ENCODE results near the gene CADM2. TPM values are rescaled to one million over a fixed set of nuclear protein-coding genes. Genes with fewer than 3 reads are reported as not detected.

CADM2 gene
- total RNA-seq, 2 donors from 2014 or later = 0.27 to 11.7 TPM

DNA sequence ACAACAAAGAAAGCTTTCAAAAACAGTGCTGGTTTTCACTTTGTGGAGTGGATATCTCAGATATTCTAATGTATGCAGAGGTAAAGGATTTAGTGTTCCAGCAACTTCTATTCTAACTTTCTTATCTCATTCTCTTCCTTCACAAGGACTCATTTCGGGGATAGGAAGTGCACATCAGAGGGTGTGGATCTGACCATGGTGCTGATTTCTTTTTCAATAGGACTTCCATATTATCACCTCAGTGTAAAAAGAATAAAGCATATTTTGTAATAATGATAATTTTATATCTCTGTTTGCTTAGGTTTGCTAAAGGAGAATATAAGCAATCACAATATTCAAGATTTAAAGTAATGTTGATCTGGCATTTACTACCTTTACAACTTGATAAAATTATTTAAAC lies 12.5 kb upstream of the CADM2 start:
- Histone ChIP-seq H3K4me1 (replicated peaks) (no peaks in the 10 kb centered on the region), H3K27ac (no peak overlapping the region), H3K36me3 (no peaks in the 10 kb centered on the region), H3K9me3 (no peaks in the 10 kb centered on the region), H3K4me3 (no peak overlapping the region), H3K27me3 (replicated peaks; ENCODE audit: insufficient read depth) (no peaks in the 10 kb centered on the region)
- DNase-seq (ENCODE audit: low spot score) = no peak
- intact Hi-C loops (cut with DNase I) = no loop called here
- no peak for TF ChIP-seq POLR2A (IDR thresholded peaks at IDR 0.05)
- TF ChIP-seq, protein P1, sequence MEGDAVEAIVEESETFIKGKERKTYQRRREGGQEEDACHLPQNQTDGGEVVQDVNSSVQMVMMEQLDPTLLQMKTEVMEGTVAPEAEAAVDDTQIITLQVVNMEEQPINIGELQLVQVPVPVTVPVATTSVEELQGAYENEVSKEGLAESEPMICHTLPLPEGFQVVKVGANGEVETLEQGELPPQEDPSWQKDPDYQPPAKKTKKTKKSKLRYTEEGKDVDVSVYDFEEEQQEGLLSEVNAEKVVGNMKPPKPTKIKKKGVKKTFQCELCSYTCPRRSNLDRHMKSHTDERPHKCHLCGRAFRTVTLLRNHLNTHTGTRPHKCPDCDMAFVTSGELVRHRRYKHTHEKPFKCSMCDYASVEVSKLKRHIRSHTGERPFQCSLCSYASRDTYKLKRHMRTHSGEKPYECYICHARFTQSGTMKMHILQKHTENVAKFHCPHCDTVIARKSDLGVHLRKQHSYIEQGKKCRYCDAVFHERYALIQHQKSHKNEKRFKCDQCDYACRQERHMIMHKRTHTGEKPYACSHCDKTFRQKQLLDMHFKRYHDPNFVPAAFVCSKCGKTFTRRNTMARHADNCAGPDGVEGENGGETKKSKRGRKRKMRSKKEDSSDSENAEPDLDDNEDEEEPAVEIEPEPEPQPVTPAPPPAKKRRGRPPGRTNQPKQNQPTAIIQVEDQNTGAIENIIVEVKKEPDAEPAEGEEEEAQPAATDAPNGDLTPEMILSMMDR (IDR thresholded peaks at IDR 0.05) = no peak
- TF ChIP-seq POLR2AphosphoS5 (IDR thresholded peaks at IDR 0.05) = no peak
- 0% methylated on average over 1 of the region's 1 CpG for WGBS

DNA sequence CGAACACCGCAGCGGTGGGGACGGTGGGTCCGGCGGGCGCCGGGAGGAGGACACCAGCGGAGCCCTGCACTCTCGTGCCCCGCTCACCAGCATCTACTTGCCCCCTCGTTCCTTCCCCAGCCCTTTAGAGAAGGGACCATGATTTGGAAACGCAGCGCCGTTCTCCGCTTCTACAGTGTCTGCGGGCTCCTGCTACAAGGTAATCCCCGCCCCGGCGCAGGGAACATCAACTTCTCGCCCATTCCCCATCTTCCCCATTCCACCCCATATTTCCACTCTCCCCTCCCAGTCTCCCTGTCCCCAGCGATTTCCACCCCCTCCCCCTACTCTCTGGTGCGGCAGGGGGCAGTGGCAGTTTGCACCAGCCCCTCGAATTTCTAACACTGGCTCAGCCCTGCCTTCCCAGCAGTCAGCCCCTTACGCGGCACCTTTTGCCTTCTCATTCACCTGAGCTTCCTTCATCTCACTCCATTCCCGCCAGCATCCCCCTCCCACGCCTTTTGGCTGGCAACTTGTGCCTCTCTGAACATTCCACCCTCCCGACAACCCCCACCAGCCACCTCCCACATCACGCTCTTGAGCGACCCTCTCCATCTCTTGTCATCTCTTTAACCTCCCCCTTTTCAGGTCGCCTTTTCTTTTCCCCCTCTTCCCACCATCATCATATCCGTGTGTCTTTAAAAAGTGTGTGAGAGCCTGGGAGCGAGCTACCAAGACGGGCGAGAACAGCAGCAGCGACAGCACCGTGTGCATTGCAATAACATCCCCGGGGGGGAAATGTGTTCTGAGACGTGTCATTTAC lies 882 bp downstream of the CADM2 start:
- Histone ChIP-seq H3K27ac (no peak overlapping the region), H3K4me1 (replicated peaks) (peaks cover 5% of the 10 kb centered on the region), H3K4me3 (peak overlapping the region; percentile 30 to 35), H3K27me3 (replicated peaks; ENCODE audit: insufficient read depth) (peaks cover 9% of the 10 kb centered on the region), H3K36me3 (no peaks in the 10 kb centered on the region), H3K9me3 (no peaks in the 10 kb centered on the region)
- intact Hi-C loops (cut with DNase I) = no loop called here
- TF ChIP-seq POLR2A (IDR thresholded peaks at IDR 0.05) = no peak
- TF ChIP-seq POLR2AphosphoS5 (IDR thresholded peaks at IDR 0.05) = no peak
- TF ChIP-seq, protein P1 (IDR thresholded peaks at IDR 0.05) = no peak
- 1% methylated on average over 38 of the region's 40 CpGs for WGBS
- DNase-seq (ENCODE audit: low spot score) = no peak

DNA sequence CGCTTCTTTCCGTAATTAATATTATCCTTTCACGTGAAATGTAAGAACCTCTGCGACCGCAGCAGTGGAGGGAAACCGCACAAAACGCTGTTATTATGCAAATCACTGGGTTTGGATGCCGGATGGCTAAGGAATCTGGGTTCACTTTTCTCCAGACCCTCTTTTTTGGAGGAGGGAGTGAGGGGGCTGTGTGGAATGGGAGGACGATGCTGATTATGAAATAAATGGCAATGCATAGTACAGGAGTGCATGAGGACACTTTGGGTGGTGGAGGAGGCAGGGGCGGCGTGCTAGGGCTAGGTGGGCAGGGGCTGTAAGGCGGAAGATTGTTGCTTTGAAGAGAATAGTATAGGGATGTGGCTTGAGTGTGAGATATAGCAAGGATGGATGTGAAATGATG lies 1.8 kb downstream of the CADM2 start:
- Histone ChIP-seq H3K27me3 (replicated peaks; ENCODE audit: insufficient read depth) (peaks cover 9% of the 10 kb centered on the region), H3K9me3 (no peaks in the 10 kb centered on the region), H3K27ac (no peak overlapping the region), H3K4me1 (replicated peaks) (peaks cover 5% of the 10 kb centered on the region), H3K4me3 (no peak overlapping the region), H3K36me3 (no peaks in the 10 kb centered on the region)
- no peak for TF ChIP-seq POLR2A (IDR thresholded peaks at IDR 0.05)
- TF ChIP-seq POLR2AphosphoS5 (IDR thresholded peaks at IDR 0.05) = no peak
- TF ChIP-seq, protein P1 (IDR thresholded peaks at IDR 0.05) = no peak
- DNase-seq (ENCODE audit: low spot score) = no peak
- intact Hi-C loops (cut with DNase I) = no loop called here
- WGBS = 4% methylated on average over 12 of the region's 12 CpGs

DNA sequence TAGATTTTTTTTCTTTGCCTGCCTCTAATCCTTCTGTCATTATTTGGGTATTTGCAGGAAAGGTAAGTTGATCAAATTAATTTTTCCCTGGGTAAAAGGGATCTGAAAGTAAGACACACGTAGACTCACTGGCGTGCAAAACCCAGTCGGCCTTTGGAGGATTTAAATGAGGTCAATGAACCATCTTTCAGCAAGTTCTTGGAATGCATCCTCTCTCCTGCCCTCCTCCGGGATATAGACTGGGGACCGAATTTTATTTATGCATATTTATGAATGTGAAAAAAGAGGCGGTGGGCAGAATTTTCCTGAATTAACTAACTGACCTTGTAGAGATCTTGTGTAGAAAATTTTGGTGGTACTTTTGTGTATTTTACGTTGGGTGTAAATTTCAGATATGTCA lies 2.2 kb downstream of the CADM2 start:
- H3K4me1 ChIP-seq (replicated peaks) = peaks cover 5% of the 10 kb centered on the region
- peaks cover 9% of the 10 kb centered on the region for H3K27me3 ChIP-seq (replicated peaks; ENCODE audit: insufficient read depth)
- no peak overlapping the region for H3K27ac ChIP-seq
- no peak for DNase-seq (ENCODE audit: low spot score)
- intact Hi-C loops (cut with DNase I) = no loop called here
- H3K4me3 ChIP-seq = no peak overlapping the region
- TF ChIP-seq POLR2A (IDR thresholded peaks at IDR 0.05) (no peak), POLR2AphosphoS5 (IDR thresholded peaks at IDR 0.05) (no peak)
- TF ChIP-seq, protein P1 (IDR thresholded peaks at IDR 0.05) = no peak
- H3K9me3 ChIP-seq = no peaks in the 10 kb centered on the region
- 13% methylated on average over 7 of the region's 7 CpGs for WGBS
- no peaks in the 10 kb centered on the region for H3K36me3 ChIP-seq

All from prostate gland (tissue), 2 donors.